ENCODE results near the gene ENTPD8.

Gene ENTPD8

DNA sequence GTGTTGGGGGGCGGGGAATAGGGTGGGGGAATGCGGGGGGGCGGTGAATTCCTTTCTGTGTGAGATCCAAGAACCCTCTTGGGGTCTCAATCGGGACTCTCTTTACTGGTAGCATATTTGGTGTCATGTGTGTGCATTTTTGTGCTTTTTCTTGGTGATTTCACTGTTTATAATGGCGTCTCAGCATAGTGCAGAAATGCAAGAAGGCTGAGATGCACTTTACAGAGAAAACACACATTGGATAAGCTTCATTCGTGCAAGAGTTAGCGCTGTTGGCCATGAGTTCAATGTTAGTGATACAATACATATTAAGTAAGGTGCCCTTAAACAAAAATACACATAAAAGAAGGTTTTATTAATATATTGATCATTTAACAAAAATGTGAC is 771 bp upstream of the ENTPD8 start:
- DNase-seq (ENCODE audit: low read depth in 1 of 2, low spot score in 1 of 2), result no peak
- Histone ChIP-seq H3K27me3 (ENCODE audit: insufficient read depth, poor library complexity, severe bottlenecking) (no peaks in the 10 kb centered on the region), H3K4me3 (replicated peaks; ENCODE audit: insufficient read depth, low read length) (no peak overlapping the region), H3K27ac (replicated peaks) (no peak overlapping the region)
- TF ChIP-seq POLR2AphosphoS5 (IDR thresholded peaks at IDR 0.05; ENCODE audit: low read depth) (no peak), SPI1 (IDR thresholded peaks at IDR 0.05; ENCODE audit: borderline replicate concordance, low read depth) (no peak), GABPA (IDR thresholded peaks at IDR 0.05; ENCODE audit: low read depth) (no peak)
- TF ChIP-seq, protein P1, sequence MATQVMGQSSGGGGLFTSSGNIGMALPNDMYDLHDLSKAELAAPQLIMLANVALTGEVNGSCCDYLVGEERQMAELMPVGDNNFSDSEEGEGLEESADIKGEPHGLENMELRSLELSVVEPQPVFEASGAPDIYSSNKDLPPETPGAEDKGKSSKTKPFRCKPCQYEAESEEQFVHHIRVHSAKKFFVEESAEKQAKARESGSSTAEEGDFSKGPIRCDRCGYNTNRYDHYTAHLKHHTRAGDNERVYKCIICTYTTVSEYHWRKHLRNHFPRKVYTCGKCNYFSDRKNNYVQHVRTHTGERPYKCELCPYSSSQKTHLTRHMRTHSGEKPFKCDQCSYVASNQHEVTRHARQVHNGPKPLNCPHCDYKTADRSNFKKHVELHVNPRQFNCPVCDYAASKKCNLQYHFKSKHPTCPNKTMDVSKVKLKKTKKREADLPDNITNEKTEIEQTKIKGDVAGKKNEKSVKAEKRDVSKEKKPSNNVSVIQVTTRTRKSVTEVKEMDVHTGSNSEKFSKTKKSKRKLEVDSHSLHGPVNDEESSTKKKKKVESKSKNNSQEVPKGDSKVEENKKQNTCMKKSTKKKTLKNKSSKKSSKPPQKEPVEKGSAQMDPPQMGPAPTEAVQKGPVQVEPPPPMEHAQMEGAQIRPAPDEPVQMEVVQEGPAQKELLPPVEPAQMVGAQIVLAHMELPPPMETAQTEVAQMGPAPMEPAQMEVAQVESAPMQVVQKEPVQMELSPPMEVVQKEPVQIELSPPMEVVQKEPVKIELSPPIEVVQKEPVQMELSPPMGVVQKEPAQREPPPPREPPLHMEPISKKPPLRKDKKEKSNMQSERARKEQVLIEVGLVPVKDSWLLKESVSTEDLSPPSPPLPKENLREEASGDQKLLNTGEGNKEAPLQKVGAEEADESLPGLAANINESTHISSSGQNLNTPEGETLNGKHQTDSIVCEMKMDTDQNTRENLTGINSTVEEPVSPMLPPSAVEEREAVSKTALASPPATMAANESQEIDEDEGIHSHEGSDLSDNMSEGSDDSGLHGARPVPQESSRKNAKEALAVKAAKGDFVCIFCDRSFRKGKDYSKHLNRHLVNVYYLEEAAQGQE (IDR thresholded peaks at IDR 0.05; ENCODE audit: insufficient replicate concordance, low read depth), result no peak

DNA sequence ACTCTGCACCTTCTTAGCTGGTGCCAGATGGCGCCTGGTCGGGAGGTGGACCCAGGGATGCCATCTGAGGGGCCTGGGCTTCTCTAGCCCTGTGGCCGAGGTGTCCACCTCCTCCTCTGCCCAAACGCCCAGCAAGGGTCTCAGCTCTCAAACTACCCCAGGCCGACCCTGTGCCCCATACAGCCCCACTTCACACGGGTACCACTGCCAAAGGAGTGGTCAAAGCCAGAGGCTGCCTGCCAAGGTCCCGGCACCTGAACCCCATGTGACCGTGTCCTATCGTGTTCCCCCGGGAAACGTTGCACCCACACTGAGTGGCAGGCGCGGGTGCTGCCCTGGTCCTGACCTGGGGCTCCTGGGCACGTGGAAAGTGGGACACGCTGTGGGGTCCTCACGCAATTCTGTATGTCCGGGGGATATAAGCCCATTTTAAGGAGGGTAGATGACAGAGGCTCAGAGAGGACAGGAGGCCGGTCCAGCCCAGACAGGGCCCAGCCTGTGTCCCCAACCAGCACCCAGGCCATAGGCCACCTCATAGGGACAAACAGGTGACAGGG is 1.9 kb downstream of the ENTPD8 start:
- no peak for DNase-seq (ENCODE audit: low read depth in 1 of 2, low spot score in 1 of 2)
- no peaks in the 10 kb centered on the region for H3K27me3 ChIP-seq (ENCODE audit: insufficient read depth, poor library complexity, severe bottlenecking)
- TF ChIP-seq, protein P2, sequence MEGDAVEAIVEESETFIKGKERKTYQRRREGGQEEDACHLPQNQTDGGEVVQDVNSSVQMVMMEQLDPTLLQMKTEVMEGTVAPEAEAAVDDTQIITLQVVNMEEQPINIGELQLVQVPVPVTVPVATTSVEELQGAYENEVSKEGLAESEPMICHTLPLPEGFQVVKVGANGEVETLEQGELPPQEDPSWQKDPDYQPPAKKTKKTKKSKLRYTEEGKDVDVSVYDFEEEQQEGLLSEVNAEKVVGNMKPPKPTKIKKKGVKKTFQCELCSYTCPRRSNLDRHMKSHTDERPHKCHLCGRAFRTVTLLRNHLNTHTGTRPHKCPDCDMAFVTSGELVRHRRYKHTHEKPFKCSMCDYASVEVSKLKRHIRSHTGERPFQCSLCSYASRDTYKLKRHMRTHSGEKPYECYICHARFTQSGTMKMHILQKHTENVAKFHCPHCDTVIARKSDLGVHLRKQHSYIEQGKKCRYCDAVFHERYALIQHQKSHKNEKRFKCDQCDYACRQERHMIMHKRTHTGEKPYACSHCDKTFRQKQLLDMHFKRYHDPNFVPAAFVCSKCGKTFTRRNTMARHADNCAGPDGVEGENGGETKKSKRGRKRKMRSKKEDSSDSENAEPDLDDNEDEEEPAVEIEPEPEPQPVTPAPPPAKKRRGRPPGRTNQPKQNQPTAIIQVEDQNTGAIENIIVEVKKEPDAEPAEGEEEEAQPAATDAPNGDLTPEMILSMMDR (IDR thresholded peaks at IDR 0.05; ENCODE audit: insufficient read depth, low read length), result no peak
- no peak overlapping the region for H3K27ac ChIP-seq (replicated peaks)
- H3K4me3 ChIP-seq (replicated peaks; ENCODE audit: insufficient read depth, low read length), result no peak overlapping the region

DNA sequence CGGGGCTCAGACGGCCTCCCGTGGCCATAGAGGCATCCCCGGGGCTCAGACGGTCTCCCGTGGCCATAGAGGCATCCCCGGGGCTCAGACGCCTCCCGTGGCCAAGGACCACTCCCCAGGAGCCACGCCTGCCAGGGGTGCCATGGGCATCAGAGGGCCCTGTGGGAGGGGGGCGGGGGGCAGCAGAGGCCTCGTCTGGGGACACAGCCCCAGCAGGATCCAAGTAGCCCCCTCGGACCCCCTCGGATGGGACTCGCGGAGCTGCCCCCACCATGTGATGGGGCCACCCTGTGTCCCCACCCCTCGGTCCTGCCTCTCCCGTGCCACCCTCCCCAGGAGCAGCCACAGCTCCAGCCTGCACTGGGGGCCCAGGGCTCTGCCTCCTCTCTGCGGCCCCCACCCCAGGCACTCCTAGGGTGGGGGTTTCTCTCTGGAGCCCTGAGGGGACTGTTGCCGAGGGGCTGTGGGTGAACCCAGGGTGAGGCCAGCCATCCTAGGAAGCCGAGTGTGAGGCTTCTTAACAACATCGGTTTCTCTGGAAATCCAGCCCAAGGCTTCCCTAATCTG is 2.5 kb downstream of the ENTPD8 start:
- TF ChIP-seq, protein P2 (IDR thresholded peaks at IDR 0.05; ENCODE audit: insufficient read depth, low read length), result no peak
- TF ChIP-seq POLR2AphosphoS5 (IDR thresholded peaks at IDR 0.05; ENCODE audit: low read depth) (no peak), SPI1 (IDR thresholded peaks at IDR 0.05; ENCODE audit: borderline replicate concordance, low read depth) (no peak)
- DNase-seq (ENCODE audit: low read depth in 1 of 2, low spot score in 1 of 2), result no peak
- no peak overlapping the region for H3K4me3 ChIP-seq (replicated peaks; ENCODE audit: insufficient read depth, low read length)
- no peak overlapping the region for H3K27ac ChIP-seq (replicated peaks)
- H3K27me3 ChIP-seq (ENCODE audit: insufficient read depth, poor library complexity, severe bottlenecking), result no peaks in the 10 kb centered on the region

DNA sequence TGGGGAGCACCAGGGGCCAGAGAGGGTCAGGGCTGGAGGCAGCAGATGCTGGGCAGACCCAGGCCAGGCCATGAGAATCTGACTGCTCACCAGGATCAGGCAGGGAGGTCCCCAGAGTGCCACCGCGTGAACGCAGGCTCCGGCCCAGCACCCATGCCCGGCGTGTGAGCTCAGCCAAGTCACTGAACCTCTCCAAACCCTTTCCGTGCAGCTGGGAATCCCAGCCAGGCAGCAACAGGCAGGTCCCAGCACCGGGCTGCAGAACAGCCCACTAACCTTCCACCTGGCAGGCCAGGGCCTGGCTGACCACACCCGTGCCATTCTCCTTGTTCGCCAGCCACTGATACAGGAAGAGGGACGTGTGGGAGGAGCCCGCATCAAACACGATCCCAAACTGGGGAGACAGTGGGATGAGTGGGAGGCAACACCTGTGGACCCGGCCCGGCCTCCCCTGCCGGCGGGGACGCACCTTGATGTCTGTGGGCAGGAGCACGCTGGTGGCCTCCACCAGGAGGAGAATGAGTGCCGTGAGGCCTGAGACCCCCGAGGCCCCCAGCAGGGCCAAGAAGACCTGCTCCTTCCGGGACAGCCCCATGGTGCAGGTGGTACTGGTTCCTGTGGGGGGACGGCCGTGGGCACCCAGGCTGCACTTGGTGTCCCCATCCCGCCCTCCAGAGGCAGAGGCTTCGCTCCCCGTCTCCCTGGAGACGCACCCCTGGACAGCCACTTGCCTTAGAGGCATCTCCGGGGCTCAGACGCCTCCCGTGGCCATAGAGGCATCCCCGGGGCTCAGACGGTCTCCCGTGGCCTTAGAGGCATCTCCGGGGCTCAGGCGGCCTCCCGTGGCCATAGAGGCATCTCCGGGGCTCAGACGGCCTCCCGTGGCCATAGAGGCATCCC is 3.2 kb downstream of the ENTPD8 start:
- TF ChIP-seq, protein P2 (IDR thresholded peaks at IDR 0.05; ENCODE audit: insufficient read depth, low read length), result no peak
- TF ChIP-seq POLR2AphosphoS5 (IDR thresholded peaks at IDR 0.05; ENCODE audit: low read depth), result no peak
- TF ChIP-seq, protein P1 (IDR thresholded peaks at IDR 0.05; ENCODE audit: insufficient replicate concordance, low read depth), result no peak
- no peak overlapping the region for H3K27ac ChIP-seq (replicated peaks)
- DNase-seq (ENCODE audit: low read depth in 1 of 2, low spot score in 1 of 2), result no peak
- no peak overlapping the region for H3K4me3 ChIP-seq (replicated peaks; ENCODE audit: insufficient read depth, low read length)
- no peaks in the 10 kb centered on the region for H3K27me3 ChIP-seq (ENCODE audit: insufficient read depth, poor library complexity, severe bottlenecking)
